GM18867 (cell line): ENCODE measurements around the gene CUL2.
A peak's percentile ranks its signal among the peaks of the same experiment; 100 is the strongest.
"Not testable (repeated sequence)": the region's sequence is repeated elsewhere in the genome, so short reads cannot be mapped to it uniquely, and the experiment has no call there.

Experiments
- ATAC-seq: cut with Tn5 transposase; IDR thresholded peaks from one replicate; pipeline ENCODE4 v1.9.1; 2021; ENCODE audit warnings: mild to moderate bottlenecking, moderate library complexity; ENCODE audit not compliant: unreplicated experiment

CUL2 gene

GRCh38 chr10:35080261-35080660 lies 9.9 kb downstream of the CUL2 start:
- not testable (repeated sequence) for ATAC-seq

- no peak for ATAC-seq
These were observed 10.4 kb downstream of the CUL2 start for GRCh38 chr10:35079763-35080162.

- no peak for ATAC-seq
These were observed 10.9 kb downstream of the CUL2 start for GRCh38 chr10:35079265-35079664.

- ATAC-seq = no peak
These were observed 14.9 kb downstream of the CUL2 start for GRCh38 chr10:35075228-35075627.

- no peak for ATAC-seq
These were observed 15.9 kb downstream of the CUL2 start for GRCh38 chr10:35074266-35074665.

- no peak for ATAC-seq
These were observed 19.6 kb downstream of the CUL2 start for GRCh38 chr10:35070521-35070920.

- ATAC-seq = no peak
These were observed 26.2 kb downstream of the CUL2 start for GRCh38 chr10:35063837-35064454.

- ATAC-seq = no peak
These were observed 30.7 kb downstream of the CUL2 start for GRCh38 chr10:35059481-35059880.

GRCh38 chr10:35058686-35059085 lies 31.5 kb downstream of the CUL2 start:
- no peak for ATAC-seq

- ATAC-seq = peak; percentile 48
These were observed 32.0 kb downstream of the CUL2 start for GRCh38 chr10:35058134-35058533.

GRCh38 chr10:35056686-35057085 lies 33.5 kb downstream of the CUL2 start:
- no peak for ATAC-seq

- ATAC-seq = no peak
These were observed 34.0 kb downstream of the CUL2 start for GRCh38 chr10:35056133-35056532.

GRCh38 chr10:35050568-35050967 lies 39.6 kb downstream of the CUL2 start:
- ATAC-seq = no peak

GRCh38 chr10:35046074-35046473 lies 44.1 kb downstream of the CUL2 start:
- no peak for ATAC-seq

- ATAC-seq = not testable (repeated sequence)
These were observed 44.9 kb downstream of the CUL2 start for GRCh38 chr10:35045275-35045674.

- ATAC-seq = no peak
These were observed 46.3 kb downstream of the CUL2 start for GRCh38 chr10:35043796-35044344.

- ATAC-seq = no peak
These were observed 47.4 kb downstream of the CUL2 start for GRCh38 chr10:35042783-35043182.

GRCh38 chr10:35041502-35041879 lies 48.6 kb downstream of the CUL2 start:
- no peak for ATAC-seq

GRCh38 chr10:35040760-35041501 lies 49.2 kb downstream of the CUL2 start:
- ATAC-seq = no peak

- no peak for ATAC-seq
These were observed 53.0 kb downstream of the CUL2 start for GRCh38 chr10:35037104-35037503.

GRCh38 chr10:35035606-35036005 lies 54.5 kb downstream of the CUL2 start:
- ATAC-seq = no peak

GRCh38 chr10:35027567-35027966 lies 62.6 kb downstream of the CUL2 start:
- ATAC-seq = no peak
